Stimulated activated CD8-positive, alpha-beta memory T cell treated with anti-CD3 and anti-CD28 coated beads, Interleukin-4, amount 100 ng/mL, for 1 hour (primary cell): Measurements from ENCODE around the gene ADISSP.

ENCODE experiments used
- DNase-seq, 2 donors: peaks; one replicate each; pipeline ENCODE4 v3.0.0-alpha.2; 2020; ENCODE audit warnings: low read depth in 2 of 2, low spot score in 1 of 2

The ADISSP gene

GRCh38 chr20:3739926-3740451, 27.6 kb downstream of the ADISSP start:
- DNase-seq, result no peak

GRCh38 chr20:3739054-3739925, 28.3 kb downstream of the ADISSP start:
- no peak for DNase-seq

GRCh38 chr20:3738111-3739053, 29.2 kb downstream of the ADISSP start:
- DNase-seq, result no peak

GRCh38 chr20:3735768-3736167, 31.8 kb downstream of the ADISSP start:
- no peak for DNase-seq

- DNase-seq, result no peak
Observed at GRCh38 chr20:3734111-3734843, 33.3 kb downstream of the ADISSP start.

GRCh38 chr20:3733119-3733995, 34.2 kb downstream of the ADISSP start:
- DNase-seq, result no peak

GRCh38 chr20:3732327-3733118, 35.0 kb downstream of the ADISSP start, which contains the start of gene HSPA12B:
HSPA12B (plus strand) TSS chr20:3732685; CDS start chr20:3738675, 5,990 bp downstream.
- no peak for DNase-seq

- DNase-seq, result no peak
Observed at GRCh38 chr20:3731944-3732326, 35.6 kb downstream of the ADISSP start.

- no peak for DNase-seq
Observed at GRCh38 chr20:3730803-3731672, 36.5 kb downstream of the ADISSP start.

- no peak for DNase-seq
Observed at GRCh38 chr20:3729811-3730540, 37.6 kb downstream of the ADISSP start.

GRCh38 chr20:3729378-3729777, 38.2 kb downstream of the ADISSP start:
- DNase-seq, result no peak

GRCh38 chr20:3728876-3729275, 38.7 kb downstream of the ADISSP start:
- DNase-seq, result no peak

GRCh38 chr20:3728354-3728753, 39.2 kb downstream of the ADISSP start:
- no peak for DNase-seq

- DNase-seq, result no peak
Observed at GRCh38 chr20:3727401-3728021, 40.0 kb downstream of the ADISSP start.

GRCh38 chr20:3724356-3724755, 43.2 kb downstream of the ADISSP start:
- DNase-seq, result no peak

GRCh38 chr20:3723284-3723683, 44.3 kb downstream of the ADISSP start:
- DNase-seq, result no peak

- no peak for DNase-seq
Observed at GRCh38 chr20:3721912-3722311, 45.6 kb downstream of the ADISSP start.
